ENCODE measurements around the gene PKD1L1. TPM values are rescaled to one million over a fixed set of nuclear protein-coding genes. Genes with fewer than 3 reads are reported as not detected.

Gene PKD1L1
- polyA plus RNA-seq, 3 donors, result 0.17 to 0.25 (median 0.21) TPM

GRCh38 chr7:47912332-47912731 is 35.9 kb downstream of the PKD1L1 start:
- DNase-seq (ENCODE audit: low read depth in 3 of 3, low spot score in 2 of 3), result no peak

DNA sequence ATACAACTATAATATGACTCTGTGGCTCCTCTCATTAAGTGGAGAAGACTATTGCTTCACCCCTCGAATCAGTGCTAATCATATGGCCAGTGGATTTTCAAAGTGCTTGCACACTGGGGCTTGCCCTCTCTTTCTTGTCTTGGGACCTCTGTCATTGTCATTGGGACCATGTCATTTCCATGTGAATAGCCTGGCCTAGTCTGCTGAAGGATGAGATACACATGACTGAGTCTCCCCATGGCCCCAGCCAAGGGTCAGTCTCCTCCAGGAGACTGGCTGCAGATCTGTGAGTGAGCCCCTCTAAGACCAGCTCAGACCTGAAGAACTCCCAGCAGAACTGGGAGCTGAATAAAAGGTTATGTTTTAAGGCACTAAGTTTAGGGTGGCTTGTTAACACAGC is 39.5 kb downstream of the PKD1L1 start:
- no peak for DNase-seq (ENCODE audit: low read depth in 3 of 3, low spot score in 2 of 3)

GRCh38 chr7:47907981-47908616 is 40.2 kb downstream of the PKD1L1 start:
- DNase-seq (ENCODE audit: low read depth in 3 of 3, low spot score in 2 of 3), result no peak

GRCh38 chr7:47906883-47907282 is 41.4 kb downstream of the PKD1L1 start:
- no peak for DNase-seq (ENCODE audit: low read depth in 3 of 3, low spot score in 2 of 3)

- no peak for DNase-seq (ENCODE audit: low read depth in 3 of 3, low spot score in 2 of 3)
Measured at GRCh38 chr7:47905076-47905920, 43.0 kb downstream of the PKD1L1 start.

DNA sequence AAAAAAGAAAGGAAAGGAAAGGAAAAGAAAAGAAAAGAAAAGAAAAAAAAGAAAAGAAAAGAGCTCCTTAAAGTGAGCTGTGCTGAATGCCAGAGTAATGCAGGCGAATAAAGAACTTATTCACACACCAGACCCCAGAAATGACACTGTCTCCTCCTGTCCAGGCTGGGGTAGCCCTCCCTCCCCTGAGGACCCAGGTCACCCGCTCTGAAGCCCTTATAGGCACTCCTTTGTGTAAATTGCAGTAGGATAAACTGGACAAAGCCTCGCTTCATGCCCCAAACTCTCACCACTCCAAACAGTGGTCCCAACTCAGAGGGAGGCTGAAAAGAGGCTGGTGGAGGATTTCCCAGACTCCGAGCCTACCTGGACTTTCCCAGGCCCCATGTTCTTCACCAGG is 46.3 kb downstream of the PKD1L1 start:
- DNase-seq (ENCODE audit: low read depth in 3 of 3, low spot score in 2 of 3), result no peak

- DNase-seq (ENCODE audit: low read depth in 3 of 3, low spot score in 2 of 3), result no peak
Measured at GRCh38 chr7:47901542-47901941, 46.7 kb downstream of the PKD1L1 start.

DNA sequence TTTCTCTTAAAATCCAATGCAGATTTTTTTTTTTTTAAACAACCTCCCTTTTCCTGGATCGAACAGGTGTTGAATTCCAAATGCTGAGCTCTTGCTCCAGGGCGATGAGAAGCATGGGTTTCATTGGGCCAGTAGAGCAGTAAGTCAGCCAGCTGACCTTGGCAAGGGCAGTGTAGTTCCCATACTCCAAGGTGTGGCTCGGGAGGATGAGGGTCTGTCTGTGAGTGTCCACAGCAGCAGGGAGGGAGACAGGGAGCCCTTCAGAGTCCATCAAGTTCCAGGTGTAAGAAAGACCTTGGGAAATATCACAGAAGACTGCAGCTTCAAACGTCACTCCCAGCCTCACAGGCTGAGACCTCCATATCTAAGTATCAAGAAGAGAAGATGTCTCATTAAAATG is 50.4 kb downstream of the PKD1L1 start:
- DNase-seq (ENCODE audit: low read depth in 3 of 3, low spot score in 2 of 3), result no peak

- DNase-seq (ENCODE audit: low read depth in 3 of 3, low spot score in 2 of 3), result no peak
Measured at GRCh38 chr7:47896809-47897423, 51.4 kb downstream of the PKD1L1 start.

- DNase-seq (ENCODE audit: low read depth in 3 of 3, low spot score in 2 of 3), result no peak
Measured at GRCh38 chr7:47895026-47895425, 53.2 kb downstream of the PKD1L1 start.

DNA sequence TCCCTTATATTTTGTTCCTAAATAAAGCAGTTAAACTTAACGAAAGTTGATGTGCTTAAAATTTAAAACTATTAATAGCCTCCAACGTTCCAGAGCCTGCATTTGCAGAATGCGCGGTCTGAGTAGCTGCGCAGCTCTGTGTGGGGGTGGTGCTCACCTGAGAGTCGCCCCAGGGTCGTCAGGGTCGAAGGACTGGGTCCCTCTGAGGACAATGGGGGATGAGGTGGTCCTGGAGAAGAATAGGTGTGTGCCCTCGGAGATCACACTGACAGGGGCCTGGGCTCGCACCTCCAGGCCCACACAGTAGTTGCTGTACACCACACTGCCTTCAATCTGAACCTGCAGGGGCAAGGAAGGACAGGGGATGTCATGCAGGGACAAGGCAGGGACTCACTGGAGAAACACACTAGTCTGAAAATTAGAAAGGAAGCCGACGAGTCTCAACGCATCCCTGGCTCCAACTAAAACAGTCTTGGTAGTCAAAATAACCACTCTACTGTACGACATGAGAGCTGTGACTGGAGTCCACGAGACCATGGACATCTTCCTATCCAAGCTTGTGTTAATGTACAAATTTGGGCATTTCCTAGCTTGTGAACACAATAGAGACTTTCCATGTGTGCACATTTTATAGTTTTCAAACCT is 54.4 kb downstream of the PKD1L1 start:
- DNase-seq (ENCODE audit: low read depth in 3 of 3, low spot score in 2 of 3), result no peak

GRCh38 chr7:47893238-47893637 is 55.0 kb downstream of the PKD1L1 start:
- DNase-seq (ENCODE audit: low read depth in 3 of 3, low spot score in 2 of 3), result no peak

- DNase-seq (ENCODE audit: low read depth in 3 of 3, low spot score in 2 of 3), result no peak
Measured at GRCh38 chr7:47890606-47891005, 57.7 kb downstream of the PKD1L1 start.

DNA sequence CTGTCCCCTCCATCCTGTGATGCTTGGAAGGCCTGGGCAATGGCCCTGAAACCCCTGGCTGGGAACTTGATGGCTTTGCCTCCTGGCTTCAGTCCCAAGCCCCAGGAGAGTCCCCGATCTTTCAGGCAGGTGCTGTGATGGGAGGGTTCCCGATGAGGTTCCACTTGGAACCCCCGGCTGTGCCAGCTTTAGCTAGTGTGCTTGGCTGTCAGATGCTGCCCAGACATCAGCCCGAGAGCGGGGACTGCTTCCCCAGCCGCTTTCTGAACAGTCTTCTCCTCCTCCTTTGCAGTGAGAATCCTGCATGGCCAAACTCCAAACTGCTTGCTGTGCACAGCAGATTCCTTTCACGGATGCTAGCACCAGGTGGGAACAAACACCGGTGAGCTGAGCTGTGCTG is 58.1 kb downstream of the PKD1L1 start:
- DNase-seq (ENCODE audit: low read depth in 3 of 3, low spot score in 2 of 3), result no peak

GRCh38 chr7:47889723-47890122 is 58.5 kb downstream of the PKD1L1 start:
- DNase-seq (ENCODE audit: low read depth in 3 of 3, low spot score in 2 of 3), result no peak

- DNase-seq (ENCODE audit: low read depth in 3 of 3, low spot score in 2 of 3), result no peak
Measured at GRCh38 chr7:47888371-47889265, 59.6 kb downstream of the PKD1L1 start.

DNA sequence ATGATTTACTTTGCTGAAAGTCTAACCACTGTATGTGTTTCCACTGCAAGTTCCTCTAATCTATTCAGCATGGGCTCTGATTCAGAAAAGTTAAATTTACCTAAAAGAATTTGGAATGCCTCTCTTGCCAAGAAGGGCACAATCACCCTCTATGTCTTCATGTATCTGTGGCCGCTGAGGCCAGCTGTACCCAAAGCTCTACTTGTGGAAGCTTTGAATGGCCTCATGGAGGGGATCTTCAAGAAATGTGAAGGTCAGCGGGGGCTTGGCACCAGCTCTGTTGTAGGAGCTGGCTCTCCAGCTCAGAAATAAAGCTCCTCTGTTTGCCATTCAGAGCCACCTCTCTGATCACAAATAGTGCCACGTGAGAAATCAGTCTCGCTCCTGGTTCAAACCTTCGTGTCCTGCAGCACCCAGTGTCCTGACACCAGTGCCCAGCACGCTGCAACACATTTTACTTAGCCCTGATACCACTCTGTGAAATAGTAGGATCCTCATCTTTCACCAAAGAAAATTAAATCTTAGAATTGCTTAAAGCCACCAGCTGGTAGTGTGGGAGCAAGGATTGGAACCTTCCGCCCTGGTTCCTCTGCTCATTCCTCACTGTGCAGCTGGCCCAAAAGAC is 61.1 kb downstream of the PKD1L1 start:
- no peak for DNase-seq (ENCODE audit: low read depth in 3 of 3, low spot score in 2 of 3)

DNA sequence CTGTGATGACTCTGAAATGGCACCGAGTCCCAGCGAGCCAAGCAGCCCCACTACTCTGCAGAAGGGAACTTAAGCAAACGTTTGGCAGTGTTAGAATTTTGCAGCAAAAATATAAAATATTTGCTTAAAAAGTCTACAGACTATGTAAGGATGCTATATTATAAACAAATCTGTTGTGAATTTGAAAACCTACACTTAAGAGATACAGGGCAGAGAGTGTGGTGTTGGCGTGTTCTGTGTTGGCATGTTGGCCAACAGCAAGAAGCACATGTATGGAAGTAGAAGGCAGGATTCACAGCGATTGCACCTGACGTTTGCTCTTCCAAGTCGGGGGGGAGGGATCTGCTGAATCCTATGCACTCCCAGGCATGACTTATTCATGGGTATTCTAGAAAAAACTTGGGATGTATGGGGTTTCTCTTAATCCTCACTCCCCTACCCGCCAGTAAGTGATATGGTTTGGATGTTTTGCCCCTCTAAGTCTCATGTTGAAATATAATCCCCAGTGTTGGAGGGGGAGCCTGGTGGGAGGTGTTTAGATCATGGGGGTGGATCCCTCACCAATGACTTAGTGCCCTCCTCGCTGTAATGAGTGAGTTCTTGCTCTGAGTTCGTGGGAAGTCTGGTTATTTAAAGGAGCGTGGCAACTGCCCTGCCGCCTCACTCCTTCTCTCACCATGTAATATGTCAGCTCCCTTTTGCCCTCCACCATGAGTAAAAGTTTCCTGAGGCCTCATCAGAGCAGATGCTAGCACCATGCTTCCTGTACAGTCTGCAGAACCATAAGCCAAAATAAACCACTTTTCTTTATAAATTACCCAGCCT is 62.1 kb downstream of the PKD1L1 start:
- DNase-seq (ENCODE audit: low read depth in 3 of 3, low spot score in 2 of 3), result no peak
